Astrocyte (in vitro differentiated cells and primary cell): ENCODE measurements around the gene SLC10A1. TPM values are rescaled to one million over a fixed set of nuclear protein-coding genes. Genes with fewer than 3 reads are reported as not detected.

Experiments
- DNase-seq: peaks from one replicate; pipeline ENCODE4 v3.0.0-alpha.2; 2010; ENCODE audit warnings: low read depth
- FAIRE-seq: peaks from 2 replicates; lab custom pipeline; 2011; peaks lifted over from hg19 to GRCh38; lab: Jason Lieb, UNC
- H2AFZ ChIP-seq: 2 replicates; pipeline ENCODE4 v1.6.0; 2012; ENCODE audit warnings: low read depth, low read length, inconsistent platforms
- H3K27ac ChIP-seq: 2 replicates; pipeline ENCODE4 v1.5.1; 2011; ENCODE audit warnings: low read depth, low read length, inconsistent platforms
- H3K27me3 ChIP-seq: 2 replicates; pipeline ENCODE4 v1.6.0; 2011; ENCODE audit warnings: low read length, inconsistent platforms; ENCODE audit not compliant: insufficient read depth
- H3K36me3 ChIP-seq: 2 replicates; pipeline ENCODE4 v1.5.1; 2011; ENCODE audit warnings: low read length, inconsistent platforms; ENCODE audit not compliant: insufficient read depth
- H3K4me1 ChIP-seq: 2 replicates; pipeline ENCODE4 v1.5.1; 2011; ENCODE audit warnings: low read length, inconsistent platforms; ENCODE audit not compliant: insufficient read depth
- H3K4me2 ChIP-seq: 2 replicates; pipeline ENCODE4 v1.6.0; 2012; ENCODE audit warnings: low read length, inconsistent platforms
- H3K4me3 ChIP-seq: 2 replicates; pipeline ENCODE4 v1.5.1; 2011; ENCODE audit warnings: low read depth, mild to moderate bottlenecking, low read length, inconsistent platforms; ENCODE audit not compliant: insufficient read depth
- H3K79me2 ChIP-seq: 2 replicates; pipeline ENCODE4 v1.6.0; 2012; ENCODE audit warnings: mild to moderate bottlenecking, low read length, inconsistent platforms; ENCODE audit not compliant: insufficient read depth
- H3K9ac ChIP-seq: 2 replicates; pipeline ENCODE4 v1.6.0; 2012; ENCODE audit warnings: mild to moderate bottlenecking, low read length, inconsistent platforms
- H3K9me3 ChIP-seq: 2 replicates; pipeline ENCODE4 v1.5.1; 2012; ENCODE audit warnings: low read depth, mild to moderate bottlenecking, low read length, inconsistent platforms; ENCODE audit not compliant: insufficient read depth
- H4K20me1 ChIP-seq: 2 replicates; pipeline ENCODE4 v1.6.0; 2012; ENCODE audit warnings: low read length, inconsistent platforms; ENCODE audit not compliant: insufficient read depth
- H3K27ac Mint-ChIP-seq: one replicate; pipeline ENCODE4 v1.8.0; 2021; ENCODE audit warnings: mild to moderate bottlenecking, mixed read lengths; ENCODE audit not compliant: unreplicated experiment
- H3K27me3 Mint-ChIP-seq: one replicate; pipeline ENCODE4 v1.8.0; 2021; ENCODE audit warnings: low read depth, mixed read lengths; ENCODE audit not compliant: unreplicated experiment
- H3K36me3 Mint-ChIP-seq: one replicate; pipeline ENCODE4 v1.8.0; 2021; ENCODE audit warnings: low read depth, mixed read lengths; ENCODE audit not compliant: unreplicated experiment
- H3K4me1 Mint-ChIP-seq: one replicate; pipeline ENCODE4 v1.8.0; 2021; ENCODE audit warnings: low read depth, mixed read lengths; ENCODE audit not compliant: unreplicated experiment
- H3K4me3 Mint-ChIP-seq: one replicate; pipeline ENCODE4 v1.8.0; 2021; ENCODE audit warnings: mild to moderate bottlenecking, moderate library complexity, mixed read lengths; ENCODE audit not compliant: unreplicated experiment
- H3K9me3 Mint-ChIP-seq: one replicate; pipeline ENCODE4 v1.8.0; 2021; ENCODE audit warnings: mild to moderate bottlenecking, mixed read lengths; ENCODE audit not compliant: unreplicated experiment
- CTCF ChIP-seq: IDR thresholded peaks from 2 replicates; pipeline ENCODE4 v1.5.1; 2011; ENCODE audit warnings: low read depth, mild to moderate bottlenecking, inconsistent platforms, low read length, moderate library complexity; ENCODE audit not compliant: insufficient read depth
- EZH2 ChIP-seq: IDR thresholded peaks from 2 replicates; pipeline ENCODE4 v1.6.1; 2012; ENCODE audit warnings: mild to moderate bottlenecking, low read length, inconsistent platforms; ENCODE audit not compliant: insufficient read depth
- total RNA-seq: library from RNA; stranded (reverse); gene quantifications from 2 replicates; pipeline ENCODE4 v1.2.1, GENCODE V29; 2021

SLC10A1 gene
- total RNA-seq, 1 donor from 2014 or later = not detected

DNA sequence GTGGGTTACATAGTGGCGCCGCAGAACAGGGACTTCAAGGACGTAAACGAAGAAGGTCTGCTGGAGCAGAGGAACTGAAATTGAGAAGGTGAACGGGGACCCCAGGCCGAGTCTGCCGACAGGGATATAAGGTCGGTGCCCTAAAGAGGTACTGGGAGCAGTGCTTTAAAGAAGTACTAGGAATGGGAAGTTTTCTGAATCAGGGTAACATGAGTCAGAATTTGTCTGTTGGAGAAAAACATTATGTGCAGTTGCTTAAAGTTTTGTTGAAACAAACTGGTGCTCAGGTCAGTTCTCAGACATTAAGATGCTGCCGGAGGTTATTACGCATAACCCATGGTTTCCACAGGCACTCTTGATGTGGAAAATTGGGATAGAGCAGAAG, 14.8 kb upstream of the SLC10A1 start:
- Histone ChIP-seq H4K20me1 (no peaks in the 10 kb centered on the region), H3K4me2 (no peak overlapping the region), H3K79me2 (no peaks in the 10 kb centered on the region), H3K27ac (no peak overlapping the region), H2AFZ (no peak overlapping the region), H3K36me3 (no peaks in the 10 kb centered on the region), H3K27me3 (peaks cover 4% of the 10 kb centered on the region), H3K9me3 (no peaks in the 10 kb centered on the region), H3K4me1 (no peaks in the 10 kb centered on the region), H3K4me3 (no peak overlapping the region), H3K9ac (no peak overlapping the region)
- no peaks in the 10 kb centered on the region for H3K27me3 Mint-ChIP-seq
- TF ChIP-seq EZH2 (no peak), CTCF (no peak)
- DNase-seq = no peak
- H3K36me3 Mint-ChIP-seq = no peaks in the 10 kb centered on the region
- no peak for FAIRE-seq
- no peak overlapping the region for H3K4me3 Mint-ChIP-seq
- no peak overlapping the region for H3K27ac Mint-ChIP-seq
- no peaks in the 10 kb centered on the region for H3K4me1 Mint-ChIP-seq
- no peaks in the 10 kb centered on the region for H3K9me3 Mint-ChIP-seq

GRCh38 chr14:69811227-69811867, 14.3 kb upstream of the SLC10A1 start:
- H3K9me3 Mint-ChIP-seq = no peaks in the 10 kb centered on the region
- no peaks in the 10 kb centered on the region for H3K27me3 Mint-ChIP-seq
- H3K9ac ChIP-seq = no peak overlapping the region
- no peaks in the 10 kb centered on the region for H3K9me3 ChIP-seq
- H3K4me1 Mint-ChIP-seq = no peaks in the 10 kb centered on the region
- no peak overlapping the region for H3K27ac Mint-ChIP-seq
- H3K27ac ChIP-seq = no peak overlapping the region
- FAIRE-seq = no peak
- no peaks in the 10 kb centered on the region for H3K36me3 ChIP-seq
- TF ChIP-seq CTCF (no peak), EZH2 (no peak)
- no peak overlapping the region for H3K4me2 ChIP-seq
- no peaks in the 10 kb centered on the region for H3K79me2 ChIP-seq
- no peak for DNase-seq
- peaks cover 4% of the 10 kb centered on the region for H3K27me3 ChIP-seq
- no peaks in the 10 kb centered on the region for H4K20me1 ChIP-seq
- H3K4me1 ChIP-seq = no peaks in the 10 kb centered on the region
- no peak overlapping the region for H3K4me3 ChIP-seq
- no peak overlapping the region for H2AFZ ChIP-seq
- no peaks in the 10 kb centered on the region for H3K36me3 Mint-ChIP-seq
- no peak overlapping the region for H3K4me3 Mint-ChIP-seq
